GM21717 (cell line): ENCODE measurements around the gene HOXA3.

Source experiments
- ATAC-seq: cut with Tn5 transposase; IDR thresholded peaks from one replicate; pipeline ENCODE4 v1.9.1; 2021; ENCODE audit warnings: mild to moderate bottlenecking, moderate library complexity; ENCODE audit not compliant: unreplicated experiment

HOXA3 gene

DNA sequence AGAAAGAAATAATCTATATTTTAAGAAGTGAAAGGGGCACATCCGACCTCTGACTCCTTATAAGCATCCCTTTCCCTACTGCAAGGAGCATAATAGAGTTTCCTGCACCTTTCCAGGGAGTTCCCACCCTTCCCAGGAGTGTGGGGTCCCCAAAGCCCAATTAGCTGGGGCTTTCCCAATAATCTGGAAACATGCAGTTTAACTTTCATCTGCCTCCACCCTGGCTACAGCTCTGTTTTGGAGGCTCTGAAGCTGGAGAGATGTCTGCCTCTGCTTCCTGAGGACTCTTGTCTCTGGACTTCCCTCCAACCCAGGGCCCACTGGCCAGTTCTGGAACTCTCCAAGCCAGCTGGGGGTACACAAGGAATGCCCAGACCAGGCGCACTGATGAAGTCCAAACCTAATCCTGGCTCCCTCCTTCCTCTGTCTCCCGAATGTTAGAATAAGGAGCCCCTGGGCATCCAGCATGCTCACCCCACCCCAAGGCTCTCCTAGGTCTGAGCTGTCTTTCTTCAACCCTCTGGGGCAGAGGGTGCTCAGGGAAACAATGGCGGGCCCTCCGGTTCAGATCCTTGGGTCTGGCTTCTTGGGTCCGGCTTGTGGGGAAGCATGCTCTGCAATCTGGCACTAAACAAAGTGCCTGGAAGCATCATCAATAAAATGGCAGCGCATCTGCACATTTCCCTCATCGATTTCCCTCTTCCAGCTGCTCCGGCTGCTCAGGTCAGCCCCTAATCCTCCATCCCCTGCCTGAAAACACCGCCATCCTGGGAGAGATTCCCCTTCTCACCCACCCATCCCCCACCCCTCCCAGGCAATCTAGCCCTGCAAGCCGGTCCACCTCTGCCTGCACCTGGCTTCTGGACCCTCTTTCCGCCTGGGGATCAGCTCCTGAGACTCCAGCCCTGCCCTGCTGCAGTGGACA, 35.2 kb downstream of the HOXA3 start:
- ATAC-seq: no peak

DNA sequence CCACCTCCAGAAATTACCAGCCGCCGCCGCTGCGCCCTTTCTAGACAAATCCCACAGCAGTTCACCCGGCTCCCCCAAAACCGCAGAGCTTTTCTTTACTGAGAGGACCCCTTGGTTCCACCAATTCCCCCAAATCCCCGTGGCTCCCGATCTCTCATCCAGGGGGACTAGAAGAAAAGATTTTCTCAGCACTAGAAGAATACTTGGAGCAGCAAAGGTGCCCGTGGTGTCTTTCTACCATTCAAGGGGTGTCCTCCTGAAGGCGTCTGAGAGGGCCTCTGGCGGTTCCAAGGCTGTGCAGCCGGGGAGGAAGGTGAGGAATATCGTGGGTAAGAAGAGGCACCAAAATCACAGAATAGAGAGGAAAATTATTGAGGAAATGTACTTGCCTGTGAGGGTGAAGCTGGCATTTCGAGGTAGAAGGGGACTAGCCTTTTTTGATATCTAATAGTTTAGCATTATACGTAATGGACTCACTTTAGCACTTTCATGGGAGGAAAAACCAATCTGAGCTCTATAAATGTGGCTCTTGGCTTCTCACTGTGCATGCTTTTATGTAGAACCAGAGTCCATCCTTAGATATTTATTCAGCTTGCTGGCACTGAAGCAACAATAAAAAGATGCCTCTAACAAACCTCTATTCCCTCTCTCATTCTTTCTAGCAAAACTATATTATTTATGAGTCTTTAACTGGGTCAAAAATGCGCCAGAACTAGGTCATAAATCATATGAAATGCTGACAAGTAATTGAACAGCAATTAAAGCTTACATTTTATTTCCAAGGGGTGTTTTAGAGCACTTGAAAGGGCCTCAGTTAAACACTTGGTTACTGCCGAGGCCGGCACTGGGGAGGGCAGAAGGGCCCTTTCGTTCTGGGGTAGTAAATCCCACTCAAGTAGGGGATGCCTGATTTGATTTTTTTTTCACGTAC, 36.1 kb downstream of the HOXA3 start:
- ATAC-seq: no peak

DNA sequence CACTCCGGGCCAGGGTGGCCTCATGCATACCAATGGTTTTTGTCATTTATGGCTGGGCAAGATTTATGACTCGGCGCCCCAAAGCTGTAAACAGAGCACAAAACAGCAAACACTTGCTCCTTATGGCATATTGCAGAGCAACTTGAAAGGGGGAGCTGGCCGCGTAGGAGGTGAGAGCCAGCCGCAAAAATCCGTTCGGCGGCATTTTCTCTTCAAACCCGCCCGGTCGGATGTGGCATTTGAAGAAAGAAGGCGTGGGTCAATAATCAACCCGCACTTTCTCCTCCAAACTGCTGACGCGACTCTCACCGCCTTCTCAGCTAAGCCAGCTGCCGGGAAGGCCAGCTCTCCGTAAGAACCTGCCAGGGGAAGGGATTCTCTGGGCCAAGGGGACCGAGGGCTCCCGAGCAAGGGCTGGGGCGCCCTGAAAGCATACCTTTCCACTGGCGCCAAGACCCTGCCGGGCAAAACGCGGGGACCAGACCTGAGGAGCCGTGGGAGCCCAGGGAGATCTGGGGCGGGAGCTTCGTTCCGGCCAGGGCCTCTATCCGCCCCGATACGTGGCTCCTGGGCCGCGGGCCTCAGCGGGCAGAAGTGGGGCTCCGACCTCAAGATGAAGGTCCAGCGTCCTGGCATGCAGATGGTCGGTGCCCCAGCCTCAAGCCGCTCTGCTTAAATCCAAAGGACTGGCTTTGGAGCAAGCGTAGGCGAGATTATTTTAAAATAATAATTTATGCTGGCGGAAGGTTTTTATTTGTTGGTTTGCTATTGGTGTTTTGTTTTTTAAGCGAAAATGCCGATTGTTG, 37.0 kb downstream of the HOXA3 start:
- no peak for ATAC-seq

DNA sequence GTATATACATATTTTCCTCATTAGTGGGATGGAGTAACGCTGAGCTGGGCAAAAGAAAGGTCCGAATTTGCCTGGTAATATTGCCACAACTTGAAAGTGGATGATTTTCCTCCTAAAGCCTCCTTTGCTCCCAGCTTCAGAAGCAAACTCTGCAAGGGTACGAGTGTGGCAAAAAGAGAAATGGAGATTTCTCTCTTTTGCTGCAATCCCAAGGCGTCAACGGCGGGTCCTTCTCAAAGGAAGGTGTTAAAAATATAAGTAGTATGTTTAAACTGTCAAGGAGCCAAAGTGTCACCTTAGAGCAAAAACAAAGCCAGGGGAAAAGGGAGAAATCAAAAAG, 37.5 kb downstream of the HOXA3 start:
- no peak for ATAC-seq

DNA sequence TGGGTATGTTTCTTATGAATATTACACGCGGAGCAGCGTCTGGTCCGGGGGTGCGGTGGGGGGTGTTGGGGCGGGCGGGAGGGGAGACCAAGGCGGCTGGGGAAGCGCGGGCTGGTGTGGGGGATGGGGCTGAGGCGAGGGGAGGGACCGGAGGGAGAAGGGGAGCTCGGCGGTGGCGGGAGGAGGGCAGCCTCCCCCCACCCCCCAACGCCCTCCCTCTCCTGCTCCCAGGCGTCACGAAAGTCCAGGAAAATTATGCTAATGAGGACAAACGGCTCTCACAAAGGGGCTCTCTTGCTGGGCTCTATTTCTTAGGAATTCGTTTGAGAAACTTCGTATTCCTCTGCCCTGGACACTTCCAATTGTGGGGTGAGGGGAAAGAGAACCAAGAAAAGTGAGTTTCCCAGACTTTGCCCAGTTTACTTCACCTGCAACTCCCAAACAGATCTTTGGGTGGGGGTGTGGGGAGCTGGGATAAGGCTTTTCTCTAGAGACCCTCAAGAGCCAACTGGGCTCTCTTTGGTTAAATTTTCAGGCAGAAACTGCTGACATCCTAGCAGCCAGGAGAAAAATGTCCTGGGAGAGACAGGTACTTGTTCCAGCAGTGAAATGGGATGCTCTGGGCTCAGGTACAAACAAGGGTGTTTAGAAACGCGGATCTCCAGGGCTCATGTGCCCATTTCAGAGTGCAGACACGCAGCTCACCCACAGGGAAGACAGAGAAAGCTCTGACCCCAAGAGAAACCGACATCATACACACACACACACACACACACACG, 38.2 kb downstream of the HOXA3 start:
- no peak for ATAC-seq

DNA sequence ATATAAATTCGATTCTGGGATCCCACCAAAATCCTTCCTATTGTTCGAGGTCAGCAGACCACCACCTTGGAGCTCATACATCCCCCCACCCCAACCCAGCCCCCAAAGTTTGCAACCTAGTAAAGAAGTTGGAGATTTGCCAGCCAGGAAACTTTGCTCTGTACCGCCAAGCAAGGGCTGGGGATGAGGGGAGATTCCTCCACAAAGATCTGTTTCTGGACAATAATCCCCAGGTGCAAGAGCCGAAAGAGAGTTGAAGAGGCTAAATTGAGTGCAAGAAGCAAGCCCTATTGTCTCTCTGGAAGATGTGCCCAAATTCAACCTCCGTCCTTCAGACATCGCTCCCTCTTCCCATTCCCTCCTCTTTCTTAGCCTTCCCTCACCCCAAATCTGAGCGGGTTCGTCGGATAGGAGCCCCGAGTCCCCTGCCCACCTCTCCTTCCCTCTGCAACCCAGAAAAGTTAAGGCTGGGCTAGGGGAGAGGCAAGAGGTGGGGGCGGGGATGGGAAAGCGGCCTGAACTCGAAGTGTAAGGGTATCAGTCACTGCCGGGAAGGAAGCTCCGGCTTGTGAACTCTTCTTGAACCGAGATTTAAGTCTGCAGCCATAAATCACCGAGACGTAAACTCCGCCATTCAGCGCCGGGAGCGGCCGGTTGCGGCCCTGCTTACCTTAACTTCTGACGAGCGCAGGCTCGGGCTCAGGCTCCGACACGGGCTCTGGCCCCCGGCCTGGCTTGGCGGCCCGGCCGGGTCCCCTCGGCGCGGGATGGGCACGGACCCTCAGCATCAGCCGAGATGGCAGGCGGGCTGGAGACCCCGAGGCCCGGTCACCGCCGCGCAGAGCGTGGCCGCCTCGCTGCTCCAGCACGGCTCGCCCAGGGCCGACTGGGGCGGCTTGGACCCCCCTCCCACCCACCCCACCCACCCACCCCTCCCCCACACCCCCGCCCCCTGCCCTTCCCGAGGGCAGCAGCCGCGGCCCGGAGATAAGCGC, 39.1 kb downstream of the HOXA3 start:
- ATAC-seq: no peak

DNA sequence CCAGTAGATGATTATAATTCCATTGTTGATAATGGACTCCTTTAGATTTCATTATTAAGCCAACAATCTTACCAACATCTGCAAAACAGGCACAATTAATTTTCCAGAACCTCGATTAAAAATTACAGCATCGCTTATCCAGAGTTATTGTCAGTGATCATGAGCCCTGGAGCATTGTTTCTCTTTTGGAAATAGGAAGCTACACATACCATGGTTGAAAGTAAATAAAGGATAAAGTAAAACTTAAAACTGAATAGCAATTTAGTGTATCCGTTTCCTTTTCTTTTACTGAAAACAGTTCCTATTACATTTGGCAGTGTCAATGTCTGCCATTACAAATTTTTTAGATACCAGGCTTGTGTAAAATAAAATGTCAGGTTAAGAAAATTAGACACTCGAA, 40.0 kb downstream of the HOXA3 start:
- no peak for ATAC-seq

DNA sequence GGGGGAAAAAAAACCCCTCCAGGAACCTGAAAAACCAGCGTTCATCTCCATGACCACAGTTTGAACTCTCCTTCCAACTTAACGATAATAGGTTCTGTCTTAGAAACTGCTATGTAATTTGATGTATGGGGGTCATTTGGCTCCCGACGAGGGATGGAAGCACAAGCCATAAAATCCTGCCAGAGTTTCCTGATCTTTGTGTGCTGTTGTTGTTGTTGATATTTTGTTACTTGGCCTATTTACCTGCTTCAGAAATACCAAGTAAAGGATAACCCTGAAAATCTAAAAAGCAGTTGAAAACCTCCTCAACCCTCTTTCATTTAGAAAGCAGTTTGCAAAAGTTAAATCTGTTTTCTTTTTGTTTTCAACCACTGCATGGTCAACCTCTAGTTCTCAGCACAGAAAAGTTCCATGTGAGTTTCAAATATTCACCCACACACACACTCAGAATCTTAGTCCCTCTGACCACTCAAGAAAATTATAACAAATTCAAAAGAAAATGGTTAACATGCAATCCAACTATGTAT, 40.6 kb downstream of the HOXA3 start:
- no peak for ATAC-seq

DNA sequence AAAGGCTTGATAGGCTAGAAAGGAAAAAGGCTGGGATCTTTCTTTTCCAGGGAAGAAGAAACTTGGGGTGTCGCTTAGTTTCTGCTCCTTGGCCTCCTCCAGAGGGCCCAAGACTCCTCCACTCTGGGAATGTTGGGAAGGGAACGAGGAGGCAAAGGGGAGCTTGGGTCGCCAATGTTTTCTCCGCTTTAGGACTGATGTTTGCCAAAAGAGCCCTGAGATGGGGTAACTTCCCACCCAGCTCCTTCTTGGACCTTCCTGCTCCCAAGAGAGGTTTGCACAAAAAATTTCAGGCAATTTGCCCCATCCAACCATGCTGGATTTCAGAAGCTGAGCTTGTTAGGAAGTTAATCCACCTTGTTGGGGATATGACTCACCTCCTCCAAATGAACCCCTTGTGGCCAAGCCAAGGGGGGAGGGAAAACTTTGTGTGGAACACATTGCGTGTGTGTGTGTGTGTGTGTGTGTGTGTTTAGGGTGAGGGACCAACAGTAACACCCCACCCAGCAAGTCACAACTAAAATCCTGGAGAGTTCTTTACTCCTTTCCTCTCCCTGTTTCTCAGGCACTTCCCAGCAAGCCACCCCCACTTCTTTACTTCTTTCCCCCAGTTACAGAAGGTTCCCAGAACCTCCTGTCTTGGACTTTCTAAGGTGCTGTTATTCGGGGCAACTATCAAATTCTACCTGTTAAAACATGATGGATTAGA, 41.2 kb downstream of the HOXA3 start:
- ATAC-seq: no peak

DNA sequence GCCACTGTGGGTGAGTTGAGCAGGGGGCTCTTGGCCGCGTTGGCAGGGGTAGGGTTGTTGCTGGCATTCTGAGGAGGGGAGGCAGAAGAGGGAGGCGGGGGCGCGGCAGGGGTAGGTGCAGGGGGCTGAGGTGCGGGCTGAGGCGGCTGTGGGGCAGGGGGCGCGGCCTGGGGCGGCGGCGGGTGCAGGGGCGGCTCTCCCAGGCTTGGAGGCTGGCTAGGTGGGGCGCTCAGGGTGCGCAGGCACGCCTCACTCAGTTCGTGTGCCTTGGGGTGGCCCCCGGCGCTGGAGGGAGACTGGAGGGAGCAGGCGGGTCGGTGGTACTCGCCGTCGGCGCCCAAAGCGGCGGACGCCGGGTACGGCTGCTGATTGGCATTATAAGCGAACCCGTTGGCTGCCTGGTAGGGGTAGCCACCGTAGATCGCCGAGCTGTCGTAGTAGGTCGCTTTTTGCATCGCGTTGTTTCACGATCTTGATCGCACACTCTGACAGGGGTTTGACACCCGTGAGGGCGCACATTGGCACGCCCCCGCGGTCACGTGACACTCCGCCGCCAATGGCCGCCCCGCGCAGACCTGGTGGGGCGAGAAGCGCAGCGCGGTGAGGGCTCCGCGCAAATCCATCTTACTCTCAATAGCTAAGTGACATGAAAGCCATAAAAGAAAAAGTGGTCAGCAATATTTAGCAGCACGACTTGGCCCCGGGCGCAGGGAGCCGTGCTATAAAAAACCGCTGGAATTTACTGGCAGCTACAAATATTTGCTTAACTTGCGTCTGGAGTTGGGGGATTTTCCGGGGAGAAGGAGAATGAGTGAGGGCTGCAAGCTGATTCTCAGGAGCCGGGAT, 42.0 kb downstream of the HOXA3 start:
- ATAC-seq: no peak

DNA sequence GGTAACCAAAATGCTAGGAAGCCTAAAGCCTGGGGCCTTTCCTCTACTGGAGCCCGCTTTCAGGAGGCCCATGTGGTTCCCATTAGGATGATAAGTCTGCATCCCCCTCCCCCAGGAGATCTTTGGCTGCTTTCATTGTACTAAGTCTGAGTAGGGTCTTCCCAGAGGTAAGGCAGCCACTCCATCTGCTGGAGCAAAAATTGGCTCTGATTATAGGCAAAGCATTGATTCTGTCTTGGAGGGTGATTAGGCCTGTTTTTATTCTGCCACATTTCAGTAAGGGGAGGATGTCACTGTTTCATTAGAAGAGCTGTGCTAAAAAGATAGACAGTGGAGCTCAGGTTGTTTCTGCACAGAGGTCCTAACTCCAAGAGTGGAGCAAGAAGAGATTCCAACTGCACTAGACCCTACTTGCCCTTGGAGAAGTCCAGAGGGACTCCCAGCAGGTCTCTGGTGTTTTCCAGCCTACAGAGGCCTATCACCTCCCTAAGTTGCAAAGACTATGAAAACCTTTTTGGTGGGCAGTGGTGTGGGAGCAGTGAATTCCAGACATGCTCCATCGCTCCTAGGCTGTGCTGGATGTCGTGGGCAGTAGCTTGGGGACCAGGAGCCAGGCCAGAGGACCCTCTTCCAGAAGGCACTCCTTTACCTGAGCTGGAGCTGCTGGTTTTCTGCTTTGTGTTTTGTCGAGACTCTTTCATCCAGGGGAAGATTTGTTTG, 42.8 kb downstream of the HOXA3 start:
- no peak for ATAC-seq

DNA sequence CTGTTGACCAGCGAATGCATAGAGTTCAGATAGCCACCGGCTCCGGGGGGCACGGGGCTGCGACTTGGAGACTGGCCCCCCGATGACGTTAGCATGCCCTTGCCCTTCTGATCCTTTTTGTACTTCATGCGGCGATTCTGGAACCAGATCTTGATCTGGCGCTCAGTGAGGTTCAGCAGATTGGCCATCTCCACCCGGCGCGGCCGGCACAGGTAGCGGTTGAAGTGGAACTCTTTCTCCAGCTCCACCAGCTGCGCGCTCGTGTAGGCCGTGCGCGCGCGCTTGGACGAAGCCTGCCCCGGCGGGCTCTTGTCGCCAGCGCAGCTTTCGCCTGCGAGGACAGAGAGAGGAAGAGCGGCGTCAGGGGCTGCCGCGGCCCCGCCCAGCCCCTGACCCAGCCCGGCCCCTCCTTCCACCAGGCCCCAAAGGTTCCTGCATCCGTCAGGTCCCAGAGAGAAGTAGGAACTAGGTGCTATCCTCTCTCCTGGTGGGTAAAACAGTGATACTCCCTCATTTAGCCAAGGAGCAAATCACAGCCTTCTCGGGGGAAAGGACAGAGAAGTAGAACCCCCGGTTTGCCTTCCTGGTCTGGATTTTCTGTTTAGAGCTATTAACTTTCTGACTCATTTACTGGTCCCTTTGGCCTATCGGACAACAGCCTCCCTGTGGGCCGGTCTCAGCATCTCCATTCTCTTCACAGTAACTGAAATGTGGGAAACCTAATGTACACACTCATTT, 43.8 kb downstream of the HOXA3 start:
- ATAC-seq: no peak

DNA sequence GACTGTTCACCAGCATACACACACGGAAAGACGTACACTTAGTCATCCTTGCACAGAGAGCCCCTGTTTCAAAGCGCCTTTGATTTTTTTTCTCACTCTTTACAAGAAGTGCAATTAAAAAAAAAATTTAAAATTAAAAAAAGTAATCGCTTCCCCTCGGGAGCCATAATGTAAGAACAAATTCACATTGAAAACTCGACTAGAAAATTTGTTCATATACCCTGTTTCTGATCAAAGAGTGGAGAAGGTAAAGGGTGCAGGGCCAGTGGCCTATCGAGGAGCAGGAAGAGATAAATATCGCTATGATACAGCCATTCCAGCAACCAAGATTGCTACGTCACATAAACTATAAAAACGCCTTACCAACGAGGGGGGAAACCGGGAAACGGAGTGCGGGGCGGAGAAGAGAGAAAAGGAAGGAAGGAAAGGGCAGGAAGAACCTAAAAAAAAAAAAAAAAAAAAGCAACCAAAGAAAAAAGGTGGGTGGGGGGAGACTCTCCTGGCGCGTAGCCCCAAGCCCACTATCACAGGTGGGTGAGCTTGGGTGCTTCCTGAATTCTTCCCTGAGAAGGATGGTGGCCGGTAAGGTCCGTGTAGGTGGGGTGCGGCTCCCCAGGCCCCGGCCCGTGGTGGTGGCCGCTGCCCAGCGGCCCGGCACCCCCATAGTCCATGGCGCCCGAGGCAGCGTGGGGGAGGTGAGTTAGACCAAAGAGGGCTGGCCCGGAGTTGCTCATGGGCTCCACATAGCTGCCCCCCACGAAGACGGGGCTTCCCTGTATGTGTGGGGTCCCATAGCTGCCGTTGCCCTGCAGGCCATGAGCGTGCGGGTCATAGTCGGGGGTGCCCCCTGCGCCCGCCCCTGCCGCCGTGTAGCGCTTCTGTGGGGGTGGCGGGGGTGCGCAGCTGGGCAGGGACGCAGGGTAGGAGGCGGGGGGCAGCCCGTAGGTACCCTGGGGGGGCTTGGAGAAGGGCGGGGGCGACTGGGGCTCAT, 44.7 kb downstream of the HOXA3 start:
- ATAC-seq: no peak

DNA sequence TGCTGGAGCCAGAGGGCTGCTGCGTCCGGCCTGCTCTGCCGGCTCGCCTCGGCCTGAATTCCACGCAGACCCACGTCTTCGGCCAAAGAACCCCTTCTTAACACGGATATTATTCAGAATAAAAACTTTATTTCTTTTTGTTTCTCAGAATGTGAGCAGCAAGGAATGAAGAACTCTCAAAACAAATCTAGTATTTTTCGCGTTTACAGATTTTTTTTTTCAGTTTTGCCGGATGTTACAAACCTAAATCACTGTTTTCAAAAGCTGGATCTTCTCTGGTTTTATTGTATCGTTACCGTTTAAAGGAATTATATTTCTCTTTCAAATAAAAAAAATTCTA, 45.5 kb downstream of the HOXA3 start:
- no peak for ATAC-seq
